SK-N-SH treated with all-trans-retinoic acid at 6 μM for 48 hours (cell line): ENCODE measurements around the gene PIK3R1.

ENCODE experiments used
- ARNTL ChIP-seq: fragments of 450-650 bp; formaldehyde crosslinking; IDR thresholded peaks from 2 replicates; pipeline ENCODE4 v1.5.0; 2020; ENCODE audit warnings: low read depth, mild to moderate bottlenecking, moderate library complexity, borderline replicate concordance
- CSDC2 ChIP-seq: fragments of 250-450 bp; sonication (Bioruptor Pico); IDR thresholded peaks from 2 replicates; pipeline ENCODE4 v1.5.0; 2020; ENCODE audit warnings: mild to moderate bottlenecking, moderate library complexity
- PATZ1 ChIP-seq: fragments of 250-450 bp; sonication (Bioruptor Pico); IDR thresholded peaks from 2 replicates; pipeline ENCODE4 v1.8.0; 2020; ENCODE audit warnings: mild to moderate bottlenecking, moderate library complexity, borderline replicate concordance
- TCF4 ChIP-seq: fragments of 250-450 bp; sonication (Bioruptor Pico); IDR thresholded peaks from 2 replicates; pipeline ENCODE4 v1.8.0; 2021; ENCODE audit warnings: mild to moderate bottlenecking, moderate library complexity, borderline replicate concordance
- TOX ChIP-seq: fragments of 250-450 bp; sonication (Bioruptor Pico); IDR thresholded peaks from 2 replicates; pipeline ENCODE4 v1.8.0; 2021; ENCODE audit warnings: mild to moderate bottlenecking, moderate library complexity, borderline replicate concordance
- TSHZ2 ChIP-seq: fragments of 250-450 bp; sonication (Bioruptor Pico); IDR thresholded peaks from 2 replicates; pipeline ENCODE4 v1.5.0; 2020; ENCODE audit warnings: mild to moderate bottlenecking, moderate library complexity
- ZFP3 ChIP-seq: fragments of 250-450 bp; sonication (Bioruptor Pico); IDR thresholded peaks from 2 replicates; pipeline ENCODE4 v1.5.0; 2020; ENCODE audit warnings: mild to moderate bottlenecking, moderate library complexity
- ZFP30 ChIP-seq: fragments of 450-650 bp; formaldehyde crosslinking; IDR thresholded peaks from 2 replicates; pipeline ENCODE4 v1.5.0; 2022; ENCODE audit warnings: mild to moderate bottlenecking, moderate library complexity

- no peak for TF ChIP-seq CSDC2 (CRISPR knock-in tag)
- TF ChIP-seq ZFP3 (CRISPR knock-in tag): no peak
- TF ChIP-seq TCF4: no peak
- TF ChIP-seq TSHZ2 (CRISPR knock-in tag): no peak
- no peak for TF ChIP-seq TOX (CRISPR knock-in tag)
- no peak for TF ChIP-seq PATZ1 (CRISPR knock-in tag)
- TF ChIP-seq ARNTL (CRISPR knock-in tag): no peak
- no peak for TF ChIP-seq ZFP30 (CRISPR knock-in tag)
Measured at GRCh38 chr5:68219161-68219816, 3.7 kb downstream of the PIK3R1 start.
